Stimulated activated effector memory CD8-positive, alpha-beta T cell treated with anti-CD3 and anti-CD28 coated beads, Interleukin-12 subunit alpha, Interleukin-12 subunit beta, amount 100 ng/mL, for 72 hours (primary cell): Measurements from ENCODE around the gene SERPINE3.

Experiments used
- ATAC-seq: fragments of 150-1000 bp; cut with Tn5 transposase; 2 replicates; pipeline ENCODE4 v1.10.0; 2021
- DNase-seq, 2 donors: peaks; one replicate each; pipeline ENCODE4 v3.0.0; 2021 to 2022; ENCODE audit warnings: low spot score in 2 of 2
- H3K27ac Mint-ChIP-seq: one replicate; pipeline ENCODE4 v1.8.0; 2022; ENCODE audit warnings: mild to moderate bottlenecking, mixed read lengths
- H3K36me3 Mint-ChIP-seq: one replicate; pipeline ENCODE4 v1.8.0; 2022; ENCODE audit warnings: mild to moderate bottlenecking, mixed read lengths
- H3K4me1 Mint-ChIP-seq: one replicate; pipeline ENCODE4 v1.8.0; 2022; ENCODE audit warnings: mixed read lengths
- H3K4me3 Mint-ChIP-seq: one replicate; pipeline ENCODE4 v1.8.0; 2022; ENCODE audit warnings: mild to moderate bottlenecking, mixed read lengths
- H3K9me3 Mint-ChIP-seq: one replicate; pipeline ENCODE4 v1.8.0; 2022; ENCODE audit warnings: mixed read lengths

Gene SERPINE3

DNA sequence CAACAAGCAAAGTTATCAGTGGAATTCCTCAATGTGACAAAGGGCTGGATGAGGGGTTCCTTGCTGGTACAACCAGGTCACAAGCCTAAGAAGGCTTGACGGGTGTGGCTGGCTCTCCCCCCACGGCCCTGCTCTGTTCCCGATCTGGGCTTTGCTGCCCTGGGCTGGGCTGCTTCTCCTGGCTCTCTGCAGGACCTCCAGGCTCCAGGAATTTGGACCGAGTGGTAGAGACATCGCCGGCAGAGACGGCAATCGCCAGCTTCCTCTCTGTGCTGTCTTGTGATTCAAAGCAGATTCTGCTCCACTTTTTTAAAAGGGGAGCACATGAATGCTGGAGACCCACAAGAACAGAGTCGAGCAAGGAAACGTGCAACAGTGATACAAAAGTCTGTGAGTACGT, at the start of gene SERPINE3:
TSS of gene SERPINE3 (plus strand) at position 338 of the 400 bp plus-strand sequence. CDS start 1,401 bp downstream, outside the sequence.
- Mint-ChIP-seq H3K27ac (no peak within 1 kb of the TSS), H3K9me3 (no peaks in the 10 kb centered on the region), H3K36me3 (no peaks in the 10 kb centered on the region), H3K4me1 (no peaks in the 10 kb centered on the region), H3K4me3 (no peak within 1 kb of the TSS)
- no peak for ATAC-seq
- DNase-seq, result no peak

DNA sequence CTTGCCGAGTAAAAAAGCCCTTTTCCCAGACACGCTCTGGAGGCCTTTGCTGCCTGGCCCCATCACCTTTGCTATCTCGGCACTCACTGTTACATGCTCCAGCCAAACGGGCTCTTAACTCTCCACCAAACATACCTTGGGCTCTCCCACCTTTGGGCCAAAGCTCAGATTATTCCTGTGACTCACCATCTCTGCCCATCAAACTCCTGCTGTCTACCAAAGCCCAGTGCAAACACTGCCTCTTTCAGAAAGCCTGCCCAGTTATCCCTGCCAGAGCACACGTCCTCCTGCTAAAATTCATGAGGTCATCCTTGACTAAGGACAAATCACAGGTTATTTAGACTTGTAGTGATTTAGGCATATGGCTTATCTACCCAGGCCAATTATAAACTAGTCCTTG, 48.1 kb upstream of the SERPINE3 start:
- no peak overlapping the region for H3K4me3 Mint-ChIP-seq
- no peak overlapping the region for H3K27ac Mint-ChIP-seq
- no peaks in the 10 kb centered on the region for H3K4me1 Mint-ChIP-seq
- DNase-seq (no peak), ATAC-seq (no peak)
- no peaks in the 10 kb centered on the region for H3K9me3 Mint-ChIP-seq
- no peaks in the 10 kb centered on the region for H3K36me3 Mint-ChIP-seq

DNA sequence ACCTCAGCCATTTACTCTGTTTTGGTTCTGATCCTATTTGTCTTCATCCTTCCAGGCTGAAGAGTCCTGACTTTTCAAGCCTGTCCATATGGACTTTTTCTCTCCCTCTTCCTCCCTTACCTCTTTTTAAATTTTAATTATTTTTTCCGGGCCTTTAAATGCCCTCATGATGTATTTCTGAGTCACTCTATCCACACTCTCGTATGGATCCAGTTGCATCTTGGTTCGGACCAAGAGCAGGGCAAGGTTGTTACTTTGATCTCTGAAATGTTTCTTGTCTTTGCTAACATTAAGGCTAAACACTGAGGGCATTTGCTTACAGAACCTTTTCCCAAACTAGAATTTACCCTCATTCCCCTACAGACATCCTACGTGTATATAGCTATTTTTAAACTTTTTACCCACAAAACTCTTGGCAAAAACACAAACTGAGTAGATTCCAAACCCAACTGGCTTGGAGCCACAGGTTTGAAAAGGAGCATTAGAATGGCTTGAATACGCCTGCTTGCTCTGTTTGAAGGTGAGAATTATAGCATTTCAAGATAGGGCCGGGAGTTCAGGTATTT, 47.4 kb upstream of the SERPINE3 start:
- Mint-ChIP-seq H3K9me3 (no peaks in the 10 kb centered on the region), H3K4me3 (no peak overlapping the region), H3K27ac (no peak overlapping the region), H3K36me3 (no peaks in the 10 kb centered on the region), H3K4me1 (no peaks in the 10 kb centered on the region)
- DNase-seq (no peak), ATAC-seq (no peak)

DNA sequence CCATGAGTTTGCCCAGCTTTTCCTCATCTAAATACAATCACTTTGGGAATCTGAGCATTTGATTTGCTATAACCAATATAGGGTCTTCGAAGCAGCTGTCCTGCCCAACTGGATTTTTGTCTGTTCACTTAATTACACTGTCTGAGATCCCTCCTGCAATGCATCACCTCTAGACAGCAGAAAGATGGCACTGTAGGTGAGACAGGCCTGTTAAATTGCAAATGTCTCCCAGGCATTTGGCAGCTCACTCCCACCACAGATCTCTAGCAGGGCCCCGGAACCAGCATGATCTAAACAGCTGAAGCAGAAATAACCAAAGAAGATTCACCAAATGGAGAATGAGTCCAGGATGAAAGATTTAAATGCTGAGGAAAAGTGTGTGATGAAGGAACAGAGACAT, 41.9 kb upstream of the SERPINE3 start:
- no peak for ATAC-seq
- Mint-ChIP-seq H3K4me3 (no peak overlapping the region), H3K36me3 (no peaks in the 10 kb centered on the region), H3K27ac (no peak overlapping the region), H3K9me3 (no peaks in the 10 kb centered on the region), H3K4me1 (no peaks in the 10 kb centered on the region)
- DNase-seq, result no peak

DNA sequence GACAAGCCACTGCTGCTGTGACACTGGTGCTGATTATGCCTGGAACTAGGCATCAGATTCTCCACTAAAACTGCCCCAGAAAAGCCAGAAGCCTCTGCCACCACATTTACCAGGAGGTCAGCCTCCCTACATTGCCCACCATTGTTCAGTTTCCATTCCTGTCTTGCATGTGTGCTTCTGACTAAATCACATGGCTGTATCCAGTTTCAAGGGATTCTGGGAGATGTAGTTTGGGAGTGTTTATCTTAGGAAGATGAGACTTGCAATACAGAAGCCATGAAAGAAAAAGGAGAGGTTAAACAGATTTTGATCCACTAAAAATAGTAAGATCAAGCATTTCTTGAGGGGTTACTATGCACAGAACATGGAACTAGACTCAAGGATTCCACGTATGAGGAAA, 40.7 kb upstream of the SERPINE3 start:
- no peak for ATAC-seq
- H3K4me3 Mint-ChIP-seq, result no peak overlapping the region
- no peaks in the 10 kb centered on the region for H3K4me1 Mint-ChIP-seq
- DNase-seq, result no peak
- H3K27ac Mint-ChIP-seq, result peak overlapping the region; percentile 52
- no peaks in the 10 kb centered on the region for H3K36me3 Mint-ChIP-seq
- no peaks in the 10 kb centered on the region for H3K9me3 Mint-ChIP-seq

DNA sequence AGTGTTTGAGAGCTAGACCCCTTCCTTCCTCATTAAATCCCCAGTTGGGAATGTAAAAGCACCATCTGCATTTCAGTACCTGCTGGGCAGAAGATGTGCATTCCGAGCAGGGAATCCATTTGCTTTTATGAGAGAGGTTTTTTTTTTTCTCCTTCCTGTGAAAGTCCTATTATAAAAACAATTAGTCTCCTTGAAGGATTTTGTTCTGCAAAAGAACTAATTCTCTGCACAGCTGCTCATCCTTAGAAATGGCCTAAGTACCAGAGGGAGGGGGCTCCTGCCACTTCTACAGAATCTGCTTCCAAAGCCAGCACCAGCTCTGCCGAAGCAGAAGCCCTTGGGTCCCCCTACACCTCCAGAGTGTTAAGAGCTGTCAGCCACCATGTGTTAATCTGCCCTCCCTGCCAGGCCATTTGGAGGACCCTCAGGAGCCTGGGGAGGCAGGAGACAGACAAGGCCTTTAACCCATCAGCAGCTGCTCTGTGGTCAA, 36.4 kb upstream of the SERPINE3 start:
- Mint-ChIP-seq H3K36me3 (no peaks in the 10 kb centered on the region), H3K27ac (no peak overlapping the region), H3K4me1 (no peaks in the 10 kb centered on the region), H3K4me3 (no peak overlapping the region), H3K9me3 (no peaks in the 10 kb centered on the region)
- no peak for ATAC-seq
- DNase-seq, result no peak

DNA sequence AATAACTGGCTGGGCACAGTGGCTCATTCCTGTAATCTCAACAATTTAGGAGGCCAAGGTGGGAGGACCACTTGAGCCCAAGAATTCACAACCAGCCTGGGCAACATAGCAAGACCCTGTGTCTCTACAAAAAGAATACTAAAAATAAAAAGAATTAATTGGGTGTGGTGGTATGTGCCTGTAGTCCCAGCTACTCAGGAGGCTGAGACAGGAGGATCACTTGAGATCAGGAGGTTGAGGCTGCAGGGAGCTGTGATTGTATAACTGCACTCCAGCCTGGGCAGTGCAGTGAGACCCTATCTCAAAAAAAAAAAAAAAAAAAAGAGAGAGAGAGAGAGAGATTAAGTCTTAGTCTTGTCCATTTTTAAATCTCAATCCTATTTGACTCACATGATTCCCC, 35.6 kb upstream of the SERPINE3 start:
- no peaks in the 10 kb centered on the region for H3K4me1 Mint-ChIP-seq

DNA sequence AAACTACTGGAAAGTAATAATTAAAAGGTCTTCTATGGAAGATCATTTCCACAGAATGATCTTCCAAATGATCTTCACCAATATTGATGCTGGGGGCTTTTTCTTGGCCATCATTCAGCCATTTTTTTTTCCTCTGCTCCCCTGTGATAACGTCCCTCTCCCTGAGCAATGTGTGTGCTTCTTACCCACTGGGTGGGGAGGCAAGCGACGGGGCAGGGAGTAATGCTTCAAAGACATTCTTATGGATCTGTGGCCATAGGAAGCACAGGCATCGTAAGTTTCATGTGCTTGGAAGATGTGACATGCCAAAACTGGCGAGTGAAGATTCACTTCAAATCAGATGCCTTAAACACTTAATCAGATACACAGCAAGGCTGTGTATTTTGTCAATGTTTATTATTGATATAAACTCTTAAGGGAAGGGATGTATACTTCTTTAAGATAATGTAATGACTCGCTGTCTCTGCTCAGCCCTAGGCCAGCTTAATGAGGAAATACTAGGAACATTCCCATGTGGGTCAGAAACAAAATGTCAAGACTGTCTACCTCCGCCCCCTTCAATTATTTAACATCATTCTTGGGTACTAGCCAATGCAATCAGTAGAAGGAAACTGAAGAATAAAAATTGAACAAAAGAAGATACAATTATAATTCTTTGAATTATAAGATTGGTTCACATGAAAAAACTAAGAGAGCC, 34.1 kb upstream of the SERPINE3 start:
- no peak overlapping the region for H3K27ac Mint-ChIP-seq
- H3K4me1 Mint-ChIP-seq, result no peaks in the 10 kb centered on the region
- no peaks in the 10 kb centered on the region for H3K36me3 Mint-ChIP-seq
- no peak for ATAC-seq
- H3K9me3 Mint-ChIP-seq, result no peaks in the 10 kb centered on the region
- no peak for DNase-seq
- H3K4me3 Mint-ChIP-seq, result no peak overlapping the region

More for the DNA sequence above, 35.6 kb upstream of the SERPINE3 start:
- no peaks in the 10 kb centered on the region for H3K36me3 Mint-ChIP-seq
- H3K9me3 Mint-ChIP-seq, result no peaks in the 10 kb centered on the region
- H3K4me3 Mint-ChIP-seq, result no peak overlapping the region
- no peak for ATAC-seq
- no peak for DNase-seq
- no peak overlapping the region for H3K27ac Mint-ChIP-seq

DNA sequence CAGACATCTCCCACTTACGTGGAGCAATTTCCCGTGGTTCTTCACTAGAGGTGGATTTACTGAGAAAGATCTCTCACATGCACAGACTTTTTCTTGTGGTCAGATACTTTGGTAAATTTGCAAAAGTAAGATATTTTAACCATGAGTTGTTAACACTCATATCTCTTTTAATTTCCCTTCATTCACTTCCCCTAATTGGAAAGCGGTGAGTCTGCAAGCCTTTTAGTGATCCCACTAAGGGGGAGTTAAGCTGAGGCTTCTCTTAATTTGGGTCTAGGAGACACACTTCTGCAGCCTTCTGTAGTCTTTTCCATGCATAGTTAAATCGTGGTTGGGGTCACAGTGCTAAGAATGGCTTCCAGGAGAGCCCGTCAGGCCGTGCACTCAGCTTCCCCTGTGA, 30.7 kb upstream of the SERPINE3 start:
- H3K9me3 Mint-ChIP-seq, result no peaks in the 10 kb centered on the region
- H3K4me1 Mint-ChIP-seq, result no peaks in the 10 kb centered on the region
- no peaks in the 10 kb centered on the region for H3K36me3 Mint-ChIP-seq
- H3K4me3 Mint-ChIP-seq, result no peak overlapping the region
- no peak for ATAC-seq
- no peak overlapping the region for H3K27ac Mint-ChIP-seq
- no peak for DNase-seq

DNA sequence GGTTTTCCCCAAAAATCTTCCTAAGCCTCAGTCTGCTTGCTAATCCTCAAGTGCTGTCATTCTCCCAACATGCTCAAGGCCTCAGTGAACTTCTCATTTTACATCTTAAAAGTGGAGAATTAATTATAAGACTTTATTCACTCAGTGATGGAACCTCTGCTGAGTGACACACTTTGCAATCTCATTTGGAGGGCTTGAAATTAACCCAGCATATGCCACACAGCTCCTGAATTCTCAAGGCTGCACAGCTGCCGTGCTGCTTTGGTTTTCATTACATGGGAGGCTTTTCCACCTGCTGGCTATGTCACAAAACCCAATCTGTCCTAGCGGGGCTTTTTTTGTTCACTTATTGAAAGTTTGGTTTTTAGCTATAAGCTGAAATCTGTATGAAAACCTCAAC, 28.3 kb upstream of the SERPINE3 start:
- H3K4me1 Mint-ChIP-seq, result no peaks in the 10 kb centered on the region
- ATAC-seq (no peak), DNase-seq (no peak)
- no peaks in the 10 kb centered on the region for H3K9me3 Mint-ChIP-seq
- no peak overlapping the region for H3K4me3 Mint-ChIP-seq
- no peaks in the 10 kb centered on the region for H3K36me3 Mint-ChIP-seq
- H3K27ac Mint-ChIP-seq, result no peak overlapping the region

DNA sequence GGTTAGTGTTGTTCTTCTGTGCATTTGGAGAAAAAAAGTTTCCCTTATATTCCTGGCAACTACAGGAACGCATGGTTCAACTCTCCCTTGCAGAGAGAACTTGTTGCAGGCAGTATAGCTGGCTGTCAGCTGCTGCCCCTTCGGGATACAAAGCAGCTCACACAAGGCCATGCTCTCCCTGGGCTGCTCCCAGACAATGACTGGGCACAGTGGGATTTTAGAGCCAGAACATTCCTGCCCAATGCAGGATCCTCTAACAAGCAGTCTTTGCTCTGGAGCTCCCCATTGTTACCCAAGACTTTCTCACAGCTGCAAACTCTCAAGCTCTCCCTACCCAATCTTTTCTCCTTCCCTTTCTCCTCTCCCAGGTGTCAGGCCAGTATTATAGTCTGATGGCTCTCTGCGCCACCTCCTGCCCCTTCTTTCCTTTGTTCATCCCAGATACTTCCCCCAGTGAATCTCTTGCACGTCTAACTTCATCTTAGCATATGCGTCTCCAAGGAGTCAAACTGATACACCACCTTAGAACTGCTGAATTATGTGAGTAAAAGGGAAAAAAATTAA, 27.5 kb upstream of the SERPINE3 start:
- ATAC-seq, result no peak
- no peak overlapping the region for H3K4me3 Mint-ChIP-seq

DNA sequence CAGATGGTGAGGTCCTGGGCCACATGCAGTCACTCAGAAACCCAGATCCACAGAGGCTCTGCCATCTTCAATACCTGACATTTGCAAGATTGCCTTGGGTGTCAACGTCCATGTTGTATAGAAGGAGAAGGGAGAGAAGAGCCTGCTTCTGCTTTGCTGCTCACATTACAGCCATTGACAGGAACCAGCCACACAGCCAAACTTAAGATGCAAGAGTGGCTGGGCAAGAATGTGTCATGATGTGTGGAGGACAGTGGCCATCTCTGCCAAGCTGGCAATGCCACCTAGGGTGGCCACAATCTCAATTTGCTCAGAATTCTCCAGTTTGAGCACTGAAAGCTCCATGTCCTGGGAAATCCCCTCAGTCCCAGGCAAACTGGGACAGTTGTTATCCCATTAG, 25.9 kb upstream of the SERPINE3 start:
- H3K27ac Mint-ChIP-seq, result no peak overlapping the region
- no peak for ATAC-seq
- no peak for DNase-seq
- H3K4me3 Mint-ChIP-seq, result no peak overlapping the region
- no peaks in the 10 kb centered on the region for H3K9me3 Mint-ChIP-seq
- H3K4me1 Mint-ChIP-seq, result no peaks in the 10 kb centered on the region
- no peaks in the 10 kb centered on the region for H3K36me3 Mint-ChIP-seq

More for the DNA sequence above, 27.5 kb upstream of the SERPINE3 start:
- Mint-ChIP-seq H3K9me3 (no peaks in the 10 kb centered on the region), H3K4me1 (no peaks in the 10 kb centered on the region), H3K36me3 (no peaks in the 10 kb centered on the region), H3K27ac (no peak overlapping the region)
- DNase-seq, result no peak

DNA sequence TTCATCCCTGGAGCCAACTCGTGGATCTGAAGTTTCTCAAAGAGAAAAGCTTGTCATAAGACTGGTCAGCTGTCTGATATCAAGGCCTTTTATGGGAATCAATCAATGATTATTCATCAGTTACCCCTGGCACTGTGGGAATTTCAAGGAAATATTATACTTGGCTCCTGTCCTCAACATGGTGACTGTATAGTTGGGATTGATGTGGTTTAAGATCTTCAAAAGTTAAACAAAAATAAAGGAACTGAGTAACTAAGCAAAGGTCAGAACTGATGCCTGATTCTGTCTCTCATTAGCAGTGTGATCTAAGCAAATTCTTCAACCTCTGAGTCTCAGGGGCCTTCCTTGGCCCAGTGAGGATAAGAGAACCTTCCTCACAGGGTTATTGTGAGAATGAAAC, 22.2 kb upstream of the SERPINE3 start:
- DNase-seq (no peak), ATAC-seq (no peak)
- Mint-ChIP-seq H3K4me3 (no peak overlapping the region), H3K9me3 (no peaks in the 10 kb centered on the region), H3K36me3 (no peaks in the 10 kb centered on the region), H3K27ac (no peak overlapping the region), H3K4me1 (no peaks in the 10 kb centered on the region)

DNA sequence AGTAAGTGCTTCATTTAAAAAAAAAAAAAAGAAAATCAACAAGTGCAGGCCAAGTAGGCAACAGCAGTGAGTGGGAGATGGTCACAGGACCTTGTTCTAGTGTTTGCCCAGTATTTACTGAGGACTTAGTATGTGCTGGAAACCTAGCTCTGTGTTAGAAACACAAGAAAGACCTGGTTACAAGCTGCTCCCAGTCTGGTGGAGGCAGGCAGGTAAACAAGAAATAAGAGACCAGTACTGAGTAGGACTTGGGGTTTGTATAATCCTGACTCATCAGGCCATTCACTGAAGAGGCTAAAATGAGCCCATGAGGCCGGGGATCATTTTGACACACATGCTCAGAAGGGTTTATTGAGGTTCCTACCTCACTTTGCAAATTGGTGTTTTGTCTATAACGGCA, 21.5 kb upstream of the SERPINE3 start:
- Mint-ChIP-seq H3K4me1 (no peaks in the 10 kb centered on the region), H3K36me3 (no peaks in the 10 kb centered on the region), H3K4me3 (no peak overlapping the region), H3K9me3 (no peaks in the 10 kb centered on the region), H3K27ac (no peak overlapping the region)
- DNase-seq, result no peak
- ATAC-seq, result no peak

DNA sequence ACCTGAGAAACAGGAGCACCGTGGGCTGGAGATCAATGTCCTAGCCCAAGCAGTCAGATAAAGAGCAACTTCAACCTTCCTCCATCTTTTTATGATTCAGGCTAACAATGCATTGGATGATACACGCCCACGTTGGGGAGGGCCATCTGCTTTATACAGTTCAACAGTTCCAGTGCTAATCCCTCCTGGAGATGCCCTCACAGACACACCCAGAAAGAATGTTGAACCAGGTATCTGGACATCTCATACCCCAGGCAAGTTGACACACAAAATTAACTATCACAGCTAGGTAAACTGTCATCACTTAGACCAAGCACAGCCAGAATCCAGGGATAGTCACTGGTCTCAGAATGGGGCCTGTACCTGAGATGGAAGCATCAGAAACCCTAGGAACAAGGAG, 20.6 kb upstream of the SERPINE3 start:
- Mint-ChIP-seq H3K36me3 (no peaks in the 10 kb centered on the region), H3K27ac (no peak overlapping the region), H3K4me1 (peaks cover 5% of the 10 kb centered on the region), H3K9me3 (no peaks in the 10 kb centered on the region), H3K4me3 (no peak overlapping the region)
- ATAC-seq (no peak), DNase-seq (no peak)

DNA sequence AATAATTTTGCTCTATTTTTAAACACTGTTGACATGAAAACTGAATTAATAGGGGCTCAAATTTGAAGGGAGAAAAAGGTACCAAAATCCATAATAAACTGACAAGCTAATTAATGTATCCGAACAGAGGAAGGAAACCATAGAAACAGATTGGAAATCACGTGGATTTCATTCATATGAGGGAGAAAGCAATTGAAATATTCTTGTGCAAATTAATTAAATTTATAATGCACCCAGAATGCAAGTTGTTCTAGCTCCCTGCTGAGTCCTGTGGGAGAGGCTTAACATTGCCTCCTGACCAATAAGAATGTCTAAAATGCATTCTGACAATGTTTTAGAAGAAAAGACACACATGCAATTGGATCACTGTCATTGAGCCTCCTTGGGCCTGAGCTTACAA, 17.7 kb upstream of the SERPINE3 start:
- Mint-ChIP-seq H3K4me3 (no peak overlapping the region), H3K27ac (no peak overlapping the region), H3K36me3 (no peaks in the 10 kb centered on the region), H3K9me3 (no peaks in the 10 kb centered on the region), H3K4me1 (peaks cover 5% of the 10 kb centered on the region)
- DNase-seq (no peak), ATAC-seq (no peak)
